Type B pancreatic cell (in vitro differentiated cells): ENCODE measurements around the gene ZNF92. TPM values are rescaled to one million over a fixed set of nuclear protein-coding genes. Genes with fewer than 3 reads are reported as not detected.
"Not testable (repeated sequence)": the region's sequence is repeated elsewhere in the genome, so short reads cannot be mapped to it uniquely, and the experiment has no call there.

Experiments
- DNase-seq: peaks from one replicate; pipeline ENCODE4 v3.0.0; 2021; ENCODE audit warnings: mixed read lengths; ENCODE audit not compliant: unreplicated experiment; ENCODE audit errors: extremely low spot score
- H3K27ac Mint-ChIP-seq: 2 replicates; pipeline ENCODE4 v1.8.0; 2021; ENCODE audit warnings: mild to moderate bottlenecking, mixed read lengths
- H3K27me3 Mint-ChIP-seq: 2 replicates; pipeline ENCODE4 v1.8.0; 2021; ENCODE audit warnings: mixed read lengths
- H3K36me3 Mint-ChIP-seq: 2 replicates; pipeline ENCODE4 v1.8.0; 2021; ENCODE audit warnings: mixed read lengths
- H3K4me1 Mint-ChIP-seq: one replicate; pipeline ENCODE4 v1.8.0; 2021; ENCODE audit warnings: mixed read lengths; ENCODE audit not compliant: unreplicated experiment
- H3K4me3 Mint-ChIP-seq: 2 replicates; pipeline ENCODE4 v1.8.0; 2021; ENCODE audit warnings: mild to moderate bottlenecking, mixed read lengths
- H3K9me3 Mint-ChIP-seq: 2 replicates; pipeline ENCODE4 v1.8.0; 2021; ENCODE audit warnings: mixed read lengths
- total RNA-seq: library from RNA; stranded (reverse); gene quantifications from 2 replicates; pipeline ENCODE4 v1.2.1, GENCODE V29; 2021; ENCODE audit warnings: low replicate concordance
- TF ChIP-seq, protein P1 (sequence below): fragments of 200-600 bp; sonication (generic); conservative IDR thresholded peaks from 2 replicates; pipeline ENCODE4 v1.5.0; 2021; ENCODE audit warnings: antibody characterized with exemption, mild to moderate bottlenecking

The ZNF92 gene
- total RNA-seq, 1 donor from 2014 or later: 15.4 TPM

GRCh38 chr7:65444899-65445823, 71.5 kb downstream of the ZNF92 start:
- Mint-ChIP-seq H3K27ac (no peak overlapping the region), H3K27me3 (no peaks in the 10 kb centered on the region), H3K36me3 (no peaks in the 10 kb centered on the region), H3K4me1 (no peaks in the 10 kb centered on the region), H3K4me3 (no peak overlapping the region), H3K9me3 (peaks cover 8% of the 10 kb centered on the region)
- DNase-seq: no peak
- TF ChIP-seq, protein P1, sequence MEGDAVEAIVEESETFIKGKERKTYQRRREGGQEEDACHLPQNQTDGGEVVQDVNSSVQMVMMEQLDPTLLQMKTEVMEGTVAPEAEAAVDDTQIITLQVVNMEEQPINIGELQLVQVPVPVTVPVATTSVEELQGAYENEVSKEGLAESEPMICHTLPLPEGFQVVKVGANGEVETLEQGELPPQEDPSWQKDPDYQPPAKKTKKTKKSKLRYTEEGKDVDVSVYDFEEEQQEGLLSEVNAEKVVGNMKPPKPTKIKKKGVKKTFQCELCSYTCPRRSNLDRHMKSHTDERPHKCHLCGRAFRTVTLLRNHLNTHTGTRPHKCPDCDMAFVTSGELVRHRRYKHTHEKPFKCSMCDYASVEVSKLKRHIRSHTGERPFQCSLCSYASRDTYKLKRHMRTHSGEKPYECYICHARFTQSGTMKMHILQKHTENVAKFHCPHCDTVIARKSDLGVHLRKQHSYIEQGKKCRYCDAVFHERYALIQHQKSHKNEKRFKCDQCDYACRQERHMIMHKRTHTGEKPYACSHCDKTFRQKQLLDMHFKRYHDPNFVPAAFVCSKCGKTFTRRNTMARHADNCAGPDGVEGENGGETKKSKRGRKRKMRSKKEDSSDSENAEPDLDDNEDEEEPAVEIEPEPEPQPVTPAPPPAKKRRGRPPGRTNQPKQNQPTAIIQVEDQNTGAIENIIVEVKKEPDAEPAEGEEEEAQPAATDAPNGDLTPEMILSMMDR: no peak

GRCh38 chr7:65447041-65447440, 73.4 kb downstream of the ZNF92 start:
- H3K9me3 Mint-ChIP-seq, H3K4me1 Mint-ChIP-seq, H3K4me3 Mint-ChIP-seq, H3K27me3 Mint-ChIP-seq, DNase-seq, H3K27ac Mint-ChIP-seq, H3K36me3 Mint-ChIP-seq: not testable (repeated sequence)
- TF ChIP-seq, protein P1: peak; percentile 50

DNA sequence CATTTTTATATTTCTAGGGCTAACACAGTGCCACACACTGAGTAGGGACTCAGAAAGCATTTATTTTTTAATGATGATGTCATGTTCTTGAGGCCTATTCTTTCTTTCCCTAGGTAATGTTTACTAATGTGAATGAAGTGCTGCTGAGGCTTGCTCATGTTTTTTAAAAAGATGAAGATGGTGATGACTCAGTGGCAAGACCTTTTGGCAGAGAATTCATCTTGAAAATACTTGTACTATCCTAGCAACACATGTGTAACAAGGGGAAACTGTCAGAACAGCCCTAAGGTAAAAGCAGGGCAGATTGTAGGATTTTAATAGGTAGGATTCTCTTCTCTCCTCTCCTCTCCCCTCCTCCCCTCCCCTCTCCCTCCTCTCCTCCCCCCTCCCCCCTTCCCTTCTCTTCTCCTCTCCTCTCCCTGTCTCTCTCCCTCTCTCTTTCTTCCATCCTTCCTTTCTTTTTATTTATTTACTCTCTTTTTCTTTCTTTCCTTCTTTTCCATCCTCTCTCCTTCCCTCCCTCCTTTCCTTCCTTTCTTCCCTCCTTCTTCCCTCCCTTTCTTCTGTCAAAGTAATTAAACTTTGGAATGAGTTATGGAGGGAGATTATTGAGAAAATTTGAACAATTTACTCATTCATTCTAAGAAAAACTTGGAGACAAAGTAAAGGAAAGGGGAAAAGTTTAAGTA, 75.3 kb downstream of the ZNF92 start:
- Mint-ChIP-seq H3K9me3 (peaks cover 8% of the 10 kb centered on the region), H3K4me3 (no peak overlapping the region), H3K27ac (no peak overlapping the region), H3K36me3 (no peaks in the 10 kb centered on the region), H3K4me1 (no peaks in the 10 kb centered on the region), H3K27me3 (peaks cover 4% of the 10 kb centered on the region)
- DNase-seq: no peak
- TF ChIP-seq, protein P1: no peak

GRCh38 chr7:65449505-65449852, 75.8 kb downstream of the ZNF92 start:
- Mint-ChIP-seq H3K4me3 (no peak overlapping the region), H3K4me1 (no peaks in the 10 kb centered on the region), H3K36me3 (no peaks in the 10 kb centered on the region), H3K27me3 (peaks cover 4% of the 10 kb centered on the region), H3K27ac (no peak overlapping the region), H3K9me3 (peaks cover 8% of the 10 kb centered on the region)
- DNase-seq: no peak
- TF ChIP-seq, protein P1: no peak
